ENCODE data around the gene RALGPS1.

The RALGPS1 gene

GRCh38 chr9:126927419-126927818 is 12.8 kb downstream of the RALGPS1 start:
- CTCF ChIA-PET = interaction anchor here (1.1 to 2.3 kb wide), 2 partner anchors 10 to 13 kb away, joined by 4 to 8 read pairs; no protein-coding TSS in a partner anchor
- no peak for DNase-seq (ENCODE audit: extremely low spot score)
- TF ChIP-seq ELF4 (IDR thresholded peaks at IDR 0.05) = no peak
- no peak for TF ChIP-seq SP1 (IDR thresholded peaks at IDR 0.05)
- TF ChIP-seq ZNF384 (IDR thresholded peaks at IDR 0.05) = no peak
- TF ChIP-seq TARDBP (IDR thresholded peaks at IDR 0.05) = no peak
- TF ChIP-seq, protein P1, sequence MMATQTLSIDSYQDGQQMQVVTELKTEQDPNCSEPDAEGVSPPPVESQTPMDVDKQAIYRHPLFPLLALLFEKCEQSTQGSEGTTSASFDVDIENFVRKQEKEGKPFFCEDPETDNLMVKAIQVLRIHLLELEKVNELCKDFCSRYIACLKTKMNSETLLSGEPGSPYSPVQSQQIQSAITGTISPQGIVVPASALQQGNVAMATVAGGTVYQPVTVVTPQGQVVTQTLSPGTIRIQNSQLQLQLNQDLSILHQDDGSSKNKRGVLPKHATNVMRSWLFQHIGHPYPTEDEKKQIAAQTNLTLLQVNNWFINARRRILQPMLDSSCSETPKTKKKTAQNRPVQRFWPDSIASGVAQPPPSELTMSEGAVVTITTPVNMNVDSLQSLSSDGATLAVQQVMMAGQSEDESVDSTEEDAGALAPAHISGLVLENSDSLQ (IDR thresholded peaks at IDR 0.05) = no peak
- no peak for TF ChIP-seq ARNT (IDR thresholded peaks at IDR 0.05)
- no peak for TF ChIP-seq CTBP1 (IDR thresholded peaks at IDR 0.05; ENCODE audit: borderline replicate concordance)
- TF ChIP-seq FOXK2 (IDR thresholded peaks at IDR 0.05) = no peak
- no peak for TF ChIP-seq FOXA1 (IDR thresholded peaks at IDR 0.05)
- no peak for TF ChIP-seq L3MBTL2 (conservative IDR thresholded peaks at IDR 0.05)
- TF ChIP-seq SUZ12 (IDR thresholded peaks at IDR 0.05) = no peak
- TF ChIP-seq FOXM1 (IDR thresholded peaks at IDR 0.05; ENCODE audit: borderline replicate concordance) = no peak
- no peak for TF ChIP-seq LEF1 (IDR thresholded peaks at IDR 0.05; ENCODE audit: borderline replicate concordance)
- no peak for TF ChIP-seq HDGF (IDR thresholded peaks at IDR 0.05; ENCODE audit: borderline replicate concordance)
- TF ChIP-seq BHLHE40 (IDR thresholded peaks at IDR 0.05; ENCODE audit: borderline replicate concordance) = no peak
- TF ChIP-seq NFRKB (IDR thresholded peaks at IDR 0.05) = no peak
- POLR2A ChIA-PET = no interaction called here

DNA sequence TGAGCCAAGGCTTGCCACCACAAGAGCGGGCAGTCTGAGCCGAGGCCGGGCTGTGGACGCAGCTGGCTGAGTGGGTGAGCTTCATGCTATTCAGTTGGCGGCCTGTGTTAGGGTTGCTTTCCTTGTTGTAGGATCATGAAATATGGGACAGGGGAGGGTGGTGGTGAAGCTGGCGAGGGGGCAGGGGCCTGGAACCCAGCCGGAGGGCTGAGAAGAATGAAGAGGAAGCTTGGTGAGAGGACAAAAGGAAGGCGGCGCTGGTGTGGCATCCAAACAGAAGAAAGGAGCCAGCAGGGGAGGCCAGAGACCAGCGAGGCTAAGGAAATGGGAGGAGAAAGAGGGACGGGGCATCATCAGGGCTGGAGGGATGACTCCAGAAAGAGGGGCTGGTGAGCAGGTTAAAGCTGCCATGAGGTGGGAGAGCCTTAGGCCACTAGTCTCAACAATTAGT is 18.3 kb downstream of the RALGPS1 start:
- DNase-seq (ENCODE audit: extremely low spot score) = no peak
- TF ChIP-seq NFRKB (IDR thresholded peaks at IDR 0.05) (no peak), ARNT (IDR thresholded peaks at IDR 0.05) (no peak), CTBP1 (IDR thresholded peaks at IDR 0.05; ENCODE audit: borderline replicate concordance) (no peak), BHLHE40 (IDR thresholded peaks at IDR 0.05; ENCODE audit: borderline replicate concordance) (no peak), ELF4 (IDR thresholded peaks at IDR 0.05) (no peak), SP1 (IDR thresholded peaks at IDR 0.05) (no peak), TARDBP (IDR thresholded peaks at IDR 0.05) (no peak), FOXA1 (IDR thresholded peaks at IDR 0.05) (no peak), HDGF (IDR thresholded peaks at IDR 0.05; ENCODE audit: borderline replicate concordance) (no peak), L3MBTL2 (conservative IDR thresholded peaks at IDR 0.05) (no peak), SUZ12 (IDR thresholded peaks at IDR 0.05) (no peak), FOXM1 (IDR thresholded peaks at IDR 0.05; ENCODE audit: borderline replicate concordance) (no peak), LEF1 (IDR thresholded peaks at IDR 0.05; ENCODE audit: borderline replicate concordance) (no peak), FOXK2 (IDR thresholded peaks at IDR 0.05) (no peak), ZNF384 (IDR thresholded peaks at IDR 0.05) (no peak)
- TF ChIP-seq, protein P1 (IDR thresholded peaks at IDR 0.05) = no peak
- POLR2A ChIA-PET = no interaction called here
- CTCF ChIA-PET = no interaction called here

- POLR2A ChIA-PET = no interaction called here
- DNase-seq (ENCODE audit: extremely low spot score) = no peak
- no peak for TF ChIP-seq ARNT (IDR thresholded peaks at IDR 0.05)
- no peak for TF ChIP-seq ZNF384 (IDR thresholded peaks at IDR 0.05)
- CTCF ChIA-PET = no interaction called here
Observed at GRCh38 chr9:126933334-126933980, 18.9 kb downstream of the RALGPS1 start.

DNA sequence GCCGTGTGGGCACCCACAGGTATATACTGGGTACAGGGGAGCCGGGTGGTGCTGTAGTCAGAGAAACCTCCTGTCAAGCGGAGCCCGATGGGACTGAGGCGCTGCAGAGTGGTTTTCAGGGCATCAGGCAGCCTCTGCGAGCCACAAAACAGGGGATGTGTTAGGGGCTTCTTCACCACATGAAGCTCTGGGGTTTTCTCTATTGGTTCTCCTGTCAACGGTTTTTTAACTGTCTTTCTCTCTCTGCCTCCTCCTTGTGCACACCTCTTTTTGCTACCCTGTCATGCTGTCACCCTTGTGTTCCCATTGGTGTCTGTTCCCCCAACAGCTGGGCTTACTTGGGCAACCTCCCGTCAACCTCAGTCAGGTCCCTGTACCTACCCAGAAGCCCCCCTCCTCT is 19.9 kb downstream of the RALGPS1 start:
- no peak for DNase-seq (ENCODE audit: extremely low spot score)
- POLR2A ChIA-PET = no interaction called here
- TF ChIP-seq NFRKB (IDR thresholded peaks at IDR 0.05) (no peak), HDGF (IDR thresholded peaks at IDR 0.05; ENCODE audit: borderline replicate concordance) (no peak)
- CTCF ChIA-PET = no interaction called here

DNA sequence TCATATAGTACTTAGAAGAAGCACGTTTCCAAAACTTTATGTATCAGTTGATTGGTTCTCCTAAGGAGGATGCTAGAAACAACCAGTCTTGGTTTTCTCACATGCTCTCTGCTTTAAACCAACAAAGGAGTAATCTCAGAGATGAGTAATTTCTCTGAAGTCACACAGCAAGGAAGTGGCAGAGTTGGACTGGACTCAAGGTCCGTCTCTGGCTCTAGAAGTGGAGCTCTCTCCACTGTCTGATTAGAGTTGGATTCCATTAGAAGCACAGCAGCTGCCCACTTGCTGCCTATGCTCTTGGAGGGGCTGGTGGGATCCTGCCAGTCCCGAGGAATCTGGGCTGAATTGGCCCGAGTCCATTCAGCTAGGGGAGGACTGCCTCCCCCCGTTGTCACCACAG is 21.0 kb downstream of the RALGPS1 start:
- POLR2A ChIA-PET = no interaction called here
- no peak for DNase-seq (ENCODE audit: extremely low spot score)
- TF ChIP-seq HDGF (IDR thresholded peaks at IDR 0.05; ENCODE audit: borderline replicate concordance) (no peak), FOXM1 (IDR thresholded peaks at IDR 0.05; ENCODE audit: borderline replicate concordance) (no peak), ZNF384 (IDR thresholded peaks at IDR 0.05) (no peak), FOXK2 (IDR thresholded peaks at IDR 0.05) (no peak), BHLHE40 (IDR thresholded peaks at IDR 0.05; ENCODE audit: borderline replicate concordance) (no peak), LEF1 (IDR thresholded peaks at IDR 0.05; ENCODE audit: borderline replicate concordance) (no peak), CTBP1 (IDR thresholded peaks at IDR 0.05; ENCODE audit: borderline replicate concordance) (no peak), NFRKB (IDR thresholded peaks at IDR 0.05) (no peak), TARDBP (IDR thresholded peaks at IDR 0.05) (no peak), ELF4 (IDR thresholded peaks at IDR 0.05) (no peak), ARNT (IDR thresholded peaks at IDR 0.05) (no peak), FOXA1 (IDR thresholded peaks at IDR 0.05) (no peak), SP1 (IDR thresholded peaks at IDR 0.05) (no peak), SUZ12 (IDR thresholded peaks at IDR 0.05) (no peak), L3MBTL2 (conservative IDR thresholded peaks at IDR 0.05) (no peak)
- TF ChIP-seq, protein P1 (IDR thresholded peaks at IDR 0.05) = no peak
- CTCF ChIA-PET = interaction anchor here (0.6 kb wide), 1 partner anchor 39 kb away, joined by 3 read pairs; no protein-coding TSS in a partner anchor

GRCh38 chr9:126937444-126937843 is 22.9 kb downstream of the RALGPS1 start:
- DNase-seq (ENCODE audit: extremely low spot score) = no peak
- TF ChIP-seq BHLHE40 (IDR thresholded peaks at IDR 0.05; ENCODE audit: borderline replicate concordance) (no peak), ARNT (IDR thresholded peaks at IDR 0.05) (no peak), FOXK2 (IDR thresholded peaks at IDR 0.05) (no peak), L3MBTL2 (conservative IDR thresholded peaks at IDR 0.05) (no peak), FOXM1 (IDR thresholded peaks at IDR 0.05; ENCODE audit: borderline replicate concordance) (no peak), SUZ12 (IDR thresholded peaks at IDR 0.05) (no peak), SP1 (IDR thresholded peaks at IDR 0.05) (no peak), CTBP1 (IDR thresholded peaks at IDR 0.05; ENCODE audit: borderline replicate concordance) (no peak), FOXA1 (IDR thresholded peaks at IDR 0.05) (no peak), NFRKB (IDR thresholded peaks at IDR 0.05) (no peak), ZNF384 (IDR thresholded peaks at IDR 0.05) (no peak), TARDBP (IDR thresholded peaks at IDR 0.05) (no peak), HDGF (IDR thresholded peaks at IDR 0.05; ENCODE audit: borderline replicate concordance) (no peak), ELF4 (IDR thresholded peaks at IDR 0.05) (no peak), LEF1 (IDR thresholded peaks at IDR 0.05; ENCODE audit: borderline replicate concordance) (no peak)
- TF ChIP-seq, protein P1 (IDR thresholded peaks at IDR 0.05) = no peak
- CTCF ChIA-PET = no interaction called here
- POLR2A ChIA-PET = no interaction called here

Data from HEK293T (cell line).